Fibroblast of lung (primary cell): Measurements from ENCODE around the gene PRRX2. TPM values are rescaled to one million over a fixed set of nuclear protein-coding genes. Genes with fewer than 3 reads are reported as not detected.

Experiments
- DNase-seq, 2 donors: peaks; one replicate each; pipeline versions ENCODE4 v3.0.0 to v3.0.0-alpha.2; 2010; ENCODE audit warnings: low read depth in 2 of 2
- H2AFZ ChIP-seq: 2 replicates; pipeline ENCODE4 v1.5.1; 2012; ENCODE audit warnings: low read length, control low read depth, inconsistent platforms
- H3K27ac ChIP-seq: 2 replicates; pipeline ENCODE4 v1.5.1; 2011; ENCODE audit warnings: low read length, control low read depth; ENCODE audit not compliant: insufficient read depth
- H3K27me3 ChIP-seq: 2 replicates; pipeline ENCODE4 v1.5.1; 2011; ENCODE audit warnings: mild to moderate bottlenecking, low read length; ENCODE audit not compliant: control insufficient read depth, insufficient read depth
- H3K36me3 ChIP-seq: 2 replicates; pipeline ENCODE4 v1.5.1; 2011; ENCODE audit warnings: low read length; ENCODE audit not compliant: control insufficient read depth, insufficient read depth
- H3K4me1 ChIP-seq: 2 replicates; pipeline ENCODE4 v1.5.1; 2011; ENCODE audit warnings: low read length; ENCODE audit not compliant: control insufficient read depth, insufficient read depth; ENCODE audit errors: extremely low read depth
- H3K4me2 ChIP-seq: 2 replicates; pipeline ENCODE4 v1.5.1; 2011; ENCODE audit warnings: low read length, control low read depth; ENCODE audit not compliant: insufficient read depth; ENCODE audit errors: extremely low read depth
- H3K4me3 ChIP-seq, 4 experiments: fragments of 200-600 bp in 1 of 4; sonication (generic) in 1 of 4; replicated peaks in 1 of 4; 2 replicates each; pipeline ENCODE4 v1.5.1; 2011 to 2016; ENCODE audit warnings: low read length in 4 of 4, low read depth in 3 of 4, mild to moderate bottlenecking in 3 of 4, control low read depth in 2 of 4, inconsistent platforms in 1 of 4, mixed read lengths in 1 of 4; ENCODE audit not compliant: insufficient read depth in 1 of 4; ENCODE audit errors: control extremely low read depth in 1 of 4
- H3K79me2 ChIP-seq: 2 replicates; pipeline ENCODE4 v1.5.1; 2012; ENCODE audit warnings: mild to moderate bottlenecking, low read length, inconsistent platforms; ENCODE audit not compliant: control insufficient read depth, insufficient read depth
- H3K9ac ChIP-seq: 2 replicates; pipeline ENCODE4 v1.5.1; 2011; ENCODE audit warnings: mild to moderate bottlenecking, low read length, control low read depth; ENCODE audit not compliant: insufficient read depth
- H3K9me3 ChIP-seq: 2 replicates; pipeline ENCODE4 v1.5.1; 2012; ENCODE audit warnings: low read depth, low read length; ENCODE audit not compliant: control insufficient read depth, insufficient read depth
- H4K20me1 ChIP-seq: 2 replicates; pipeline ENCODE4 v1.5.1; 2011; ENCODE audit warnings: low read length; ENCODE audit not compliant: control insufficient read depth, insufficient read depth; ENCODE audit errors: extremely low read depth
- EZH2 ChIP-seq: IDR thresholded peaks from 2 replicates; pipeline ENCODE4 v1.5.1; 2012; ENCODE audit warnings: low read length, control low read depth, mild to moderate bottlenecking; ENCODE audit errors: missing control alignments
- polyA plus RNA-seq, 2 donors: library from polyadenylated mRNA; depleted of rRNA in 1 of 2; stranded (reverse) in 1 of 2; unstranded in 1 of 2; fragments of >200 nt; gene quantifications; 2 replicates each; pipeline ENCODE4 v1.2.1, GENCODE V29; 2011 to 2012; ENCODE audit warnings: missing spikeins in 1 of 2
- total RNA-seq: library from RNA; depleted of rRNA; stranded (reverse); fragments of >200 nt; gene quantifications from 2 replicates; pipeline ENCODE4 v1.2.1, GENCODE V29; 2014
- TF ChIP-seq, protein P1 (sequence below), 2 donors: IDR thresholded peaks in 1 of 2; conservative IDR thresholded peaks in 1 of 2; 1 replicate in 1 of 2; 2 replicates in 1 of 2; pipeline ENCODE4 v1.5.1; 2011 to 2012; ENCODE audit warnings: low read length in 2 of 2, control low read depth in 1 of 2, inconsistent platforms in 1 of 2, low read depth in 1 of 2, mild to moderate bottlenecking in 1 of 2

Gene PRRX2
- total and polyA plus RNA-seq, 2 donors (not counting 1 experiment from before 2014, with no cell fraction given) = 4.4 to 11.7 TPM

DNA sequence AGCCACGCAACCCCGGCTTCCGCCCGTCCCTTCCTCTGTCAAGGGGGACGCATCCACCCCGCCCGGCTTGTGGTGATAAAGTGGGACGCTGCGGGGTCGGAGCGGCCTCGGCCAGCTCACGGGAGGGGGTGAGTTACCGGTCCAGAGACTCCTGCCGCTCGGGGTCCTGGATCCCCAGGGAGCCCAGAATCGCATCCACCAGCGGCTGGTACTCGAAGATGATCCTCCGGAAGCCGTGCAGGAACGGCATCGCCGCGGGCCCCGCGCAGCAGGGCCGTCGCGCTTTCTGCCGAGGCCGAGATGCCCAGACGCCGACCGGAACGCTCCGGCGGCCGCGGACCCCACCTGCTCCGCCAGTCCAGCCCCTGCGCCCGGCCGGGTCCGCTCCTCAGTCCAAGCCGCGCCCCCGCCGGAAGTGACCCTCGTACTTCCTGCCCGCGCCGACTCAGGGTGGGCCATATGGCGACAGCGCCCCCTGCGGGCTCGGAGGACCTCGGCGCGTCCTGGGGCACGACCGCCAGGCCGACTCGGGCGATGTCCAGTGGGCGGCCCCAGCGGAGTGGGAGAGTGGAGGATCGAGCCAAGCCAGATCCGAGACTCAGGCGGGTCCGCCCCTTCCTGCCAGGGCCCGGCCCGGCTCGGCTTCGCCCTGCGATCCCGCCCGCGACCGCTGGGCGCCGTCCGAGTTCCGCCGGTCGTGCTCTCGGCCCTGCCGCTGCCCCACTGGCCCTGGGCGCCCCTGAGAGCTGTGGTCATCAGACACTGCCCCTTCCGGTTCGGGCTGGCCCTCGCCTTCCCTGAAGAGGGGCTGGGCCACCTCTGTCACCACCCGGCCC, 23.5 kb upstream of the PRRX2 start, which contains the start of gene ASB6:
TSS of gene ASB6 (minus strand) at position 402 of the 836 bp plus-strand sequence. CDS start at position 250, 152 bp downstream.
- no peak for TF ChIP-seq EZH2
- TF ChIP-seq, protein P1, sequence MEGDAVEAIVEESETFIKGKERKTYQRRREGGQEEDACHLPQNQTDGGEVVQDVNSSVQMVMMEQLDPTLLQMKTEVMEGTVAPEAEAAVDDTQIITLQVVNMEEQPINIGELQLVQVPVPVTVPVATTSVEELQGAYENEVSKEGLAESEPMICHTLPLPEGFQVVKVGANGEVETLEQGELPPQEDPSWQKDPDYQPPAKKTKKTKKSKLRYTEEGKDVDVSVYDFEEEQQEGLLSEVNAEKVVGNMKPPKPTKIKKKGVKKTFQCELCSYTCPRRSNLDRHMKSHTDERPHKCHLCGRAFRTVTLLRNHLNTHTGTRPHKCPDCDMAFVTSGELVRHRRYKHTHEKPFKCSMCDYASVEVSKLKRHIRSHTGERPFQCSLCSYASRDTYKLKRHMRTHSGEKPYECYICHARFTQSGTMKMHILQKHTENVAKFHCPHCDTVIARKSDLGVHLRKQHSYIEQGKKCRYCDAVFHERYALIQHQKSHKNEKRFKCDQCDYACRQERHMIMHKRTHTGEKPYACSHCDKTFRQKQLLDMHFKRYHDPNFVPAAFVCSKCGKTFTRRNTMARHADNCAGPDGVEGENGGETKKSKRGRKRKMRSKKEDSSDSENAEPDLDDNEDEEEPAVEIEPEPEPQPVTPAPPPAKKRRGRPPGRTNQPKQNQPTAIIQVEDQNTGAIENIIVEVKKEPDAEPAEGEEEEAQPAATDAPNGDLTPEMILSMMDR (conservative IDR thresholded peaks at IDR 0.05 in 1 of 2, IDR thresholded peaks at IDR 0.05 in 1 of 2; ENCODE audit: low read depth in 1 of 2, low read length in 2 of 2) = peak; percentile 54 to 79
- peak within 1 kb of the TSS; percentile 96 for H3K4me2 ChIP-seq
- H3K9me3 ChIP-seq = no peaks in the 10 kb centered on the region
- DNase-seq = peak; percentile 96 to 97
- peak within 1 kb of the TSS; percentile 83 for H3K27ac ChIP-seq
- peaks cover 9% of the 10 kb centered on the region for H3K4me1 ChIP-seq
- no peaks in the 10 kb centered on the region for H3K27me3 ChIP-seq
- H3K79me2 ChIP-seq = peaks cover 36% of the 10 kb centered on the region
- peaks cover 14% of the 10 kb centered on the region for H3K36me3 ChIP-seq
- H3K4me3 ChIP-seq = peak within 1 kb of the TSS; percentile 73 to 95 (median 94)
- peak within 1 kb of the TSS; percentile 91 for H3K9ac ChIP-seq
- H2AFZ ChIP-seq = peak within 1 kb of the TSS; percentile 89
- H4K20me1 ChIP-seq = no peaks in the 10 kb centered on the region

DNA sequence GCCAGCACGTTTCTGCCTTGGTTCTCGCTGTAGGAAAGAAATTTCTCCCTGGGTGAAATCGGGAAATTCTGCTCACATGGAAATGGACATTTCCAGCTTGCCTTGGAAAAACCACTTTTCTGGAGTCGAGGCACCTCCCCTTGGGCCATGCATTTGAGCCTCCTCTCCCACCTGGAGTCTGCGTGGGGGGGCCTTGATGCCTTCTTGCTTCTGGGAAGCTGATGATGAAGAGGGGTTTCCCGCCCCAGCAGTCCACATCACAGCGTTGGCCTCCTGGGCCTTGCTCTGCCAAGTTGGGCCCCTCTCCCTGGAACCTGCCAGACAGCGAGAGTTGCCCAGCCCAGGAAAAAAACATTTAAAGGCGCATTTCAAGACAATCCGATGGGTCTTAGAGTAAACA, 21.7 kb upstream of the PRRX2 start:
- peaks cover 13% of the 10 kb centered on the region for H3K4me1 ChIP-seq
- no peak overlapping the region for H3K4me2 ChIP-seq
- H2AFZ ChIP-seq = no peak overlapping the region
- no peaks in the 10 kb centered on the region for H3K9me3 ChIP-seq
- no peak for TF ChIP-seq EZH2
- TF ChIP-seq, protein P1 (conservative IDR thresholded peaks at IDR 0.05 in 1 of 2, IDR thresholded peaks at IDR 0.05 in 1 of 2; ENCODE audit: low read depth in 1 of 2, low read length in 2 of 2) = no peak
- H4K20me1 ChIP-seq = no peaks in the 10 kb centered on the region
- no peak overlapping the region for H3K9ac ChIP-seq
- H3K27ac ChIP-seq = no peak overlapping the region
- no peaks in the 10 kb centered on the region for H3K27me3 ChIP-seq
- peaks cover 29% of the 10 kb centered on the region for H3K79me2 ChIP-seq
- H3K36me3 ChIP-seq = peaks cover under 1% of the 10 kb centered on the region
- H3K4me3 ChIP-seq = no peak overlapping the region
- DNase-seq = no peak

DNA sequence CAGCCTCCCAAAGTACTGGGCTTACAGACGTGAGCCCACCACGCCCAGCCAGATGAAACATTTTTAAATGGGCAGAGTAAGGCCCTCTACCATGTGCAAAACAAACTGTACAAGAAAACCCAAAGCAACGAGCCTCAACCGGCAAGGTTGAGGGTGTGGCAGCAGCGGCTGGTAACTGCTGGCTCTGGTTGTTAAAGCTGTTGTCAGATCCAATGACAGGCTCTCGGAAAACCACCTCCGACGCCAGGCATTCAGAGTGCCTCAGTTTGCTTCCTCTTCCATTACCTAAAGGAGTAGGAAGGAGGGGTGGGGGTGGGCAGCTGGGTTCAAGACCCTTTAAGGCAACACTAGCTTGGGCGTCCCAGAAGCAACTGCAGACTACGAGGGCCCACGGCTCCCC, 21.1 kb upstream of the PRRX2 start:
- H3K4me2 ChIP-seq = no peak overlapping the region
- no peaks in the 10 kb centered on the region for H4K20me1 ChIP-seq
- peaks cover 17% of the 10 kb centered on the region for H3K4me1 ChIP-seq
- peaks cover 24% of the 10 kb centered on the region for H3K79me2 ChIP-seq
- DNase-seq = no peak
- no peak overlapping the region for H2AFZ ChIP-seq
- H3K9me3 ChIP-seq = no peaks in the 10 kb centered on the region
- no peaks in the 10 kb centered on the region for H3K27me3 ChIP-seq
- no peak overlapping the region for H3K4me3 ChIP-seq
- H3K27ac ChIP-seq = no peak overlapping the region
- no peak overlapping the region for H3K9ac ChIP-seq
- H3K36me3 ChIP-seq = no peaks in the 10 kb centered on the region
- TF ChIP-seq EZH2 = no peak
